ENCODE results near the gene CRABP2.

- no peak for TF ChIP-seq CTCF (IDR thresholded peaks at IDR 0.05)
- TF ChIP-seq EZH2 (IDR thresholded peaks at IDR 0.05), result no peak
Measured at GRCh38 chr1:156750711-156751450, 45.5 kb upstream of the CRABP2 start.
